Omental fat pad (tissue), 4 donors: Measurements from ENCODE around the gene FSTL4. TPM values are rescaled to one million over a fixed set of nuclear protein-coding genes. Genes with fewer than 3 reads are reported as not detected.

Source experiments
- ATAC-seq: fragments of 150-250 bp; one replicate; pipeline ENCODE4 v1.9.1; 2016; ENCODE audit warnings: mild to moderate bottlenecking, moderate library complexity; ENCODE audit not compliant: low FRiP score
- DNase-seq: peaks from one replicate; pipeline ENCODE4 v3.0.0-alpha.2; 2019; ENCODE audit warnings: low spot score
- total RNA-seq, 4 donors: library from RNA; depleted of rRNA; stranded (reverse); fragments of >200 nt; gene quantifications; one replicate each; pipeline ENCODE4 v1.1.0, GENCODE V29; 2016
- TF ChIP-seq, protein P1 (sequence below), 3 donors: fragments of 450-650 bp; IDR thresholded peaks; one replicate each; pipeline ENCODE4 v1.5.1; 2016 to 2017; ENCODE audit warnings: antibody characterized with exemption in 3 of 3, mild to moderate bottlenecking in 3 of 3, moderate library complexity in 2 of 3

FSTL4 gene
- total RNA-seq, 4 donors from 2014 or later, result 0.32 TPM; not detected in 3

DNA sequence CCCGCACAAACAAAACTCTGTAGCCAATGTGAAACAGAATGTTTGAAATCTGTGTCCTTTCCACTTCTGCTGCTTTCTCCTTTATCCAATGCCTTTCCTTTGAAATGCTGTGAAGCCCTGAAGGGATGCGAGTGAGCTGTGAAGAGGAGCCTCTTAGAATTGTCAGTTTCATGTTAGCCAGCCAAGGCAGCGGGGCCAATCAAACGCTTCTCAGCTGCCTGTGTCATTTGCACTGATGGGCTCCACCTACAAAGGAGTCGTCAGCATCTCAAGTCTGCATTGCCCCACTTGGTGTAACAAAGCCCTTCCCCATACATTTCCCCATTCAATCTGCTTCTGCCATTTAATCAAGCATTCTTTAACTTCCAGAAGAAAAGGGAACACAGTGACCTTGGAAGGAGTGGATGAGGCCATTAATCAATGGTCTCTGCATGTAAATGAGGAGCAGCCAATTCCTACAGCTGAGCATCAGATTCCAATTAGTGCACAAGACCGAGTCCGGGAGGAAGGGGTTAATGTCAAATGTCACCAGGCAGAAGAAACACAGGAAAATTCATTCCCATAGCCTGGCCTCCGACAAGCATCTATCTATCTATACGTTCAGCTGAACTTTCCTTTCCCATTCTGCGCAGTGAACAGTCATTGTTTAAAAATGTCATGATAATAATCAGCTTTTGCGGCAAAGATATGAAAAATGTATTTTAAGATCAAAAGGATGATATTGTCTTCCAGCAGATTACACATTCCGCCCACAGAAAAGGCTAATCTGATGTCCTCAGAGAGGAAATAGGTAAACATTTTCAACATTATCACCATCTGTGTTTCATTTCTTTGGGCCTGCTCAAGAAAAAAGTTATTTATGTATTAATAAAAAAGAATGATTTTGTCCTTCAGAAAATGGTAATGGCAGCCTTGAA, 154.6 kb downstream of the FSTL4 start:
- DNase-seq (no peak), ATAC-seq (no peak)
- TF ChIP-seq, protein P1, sequence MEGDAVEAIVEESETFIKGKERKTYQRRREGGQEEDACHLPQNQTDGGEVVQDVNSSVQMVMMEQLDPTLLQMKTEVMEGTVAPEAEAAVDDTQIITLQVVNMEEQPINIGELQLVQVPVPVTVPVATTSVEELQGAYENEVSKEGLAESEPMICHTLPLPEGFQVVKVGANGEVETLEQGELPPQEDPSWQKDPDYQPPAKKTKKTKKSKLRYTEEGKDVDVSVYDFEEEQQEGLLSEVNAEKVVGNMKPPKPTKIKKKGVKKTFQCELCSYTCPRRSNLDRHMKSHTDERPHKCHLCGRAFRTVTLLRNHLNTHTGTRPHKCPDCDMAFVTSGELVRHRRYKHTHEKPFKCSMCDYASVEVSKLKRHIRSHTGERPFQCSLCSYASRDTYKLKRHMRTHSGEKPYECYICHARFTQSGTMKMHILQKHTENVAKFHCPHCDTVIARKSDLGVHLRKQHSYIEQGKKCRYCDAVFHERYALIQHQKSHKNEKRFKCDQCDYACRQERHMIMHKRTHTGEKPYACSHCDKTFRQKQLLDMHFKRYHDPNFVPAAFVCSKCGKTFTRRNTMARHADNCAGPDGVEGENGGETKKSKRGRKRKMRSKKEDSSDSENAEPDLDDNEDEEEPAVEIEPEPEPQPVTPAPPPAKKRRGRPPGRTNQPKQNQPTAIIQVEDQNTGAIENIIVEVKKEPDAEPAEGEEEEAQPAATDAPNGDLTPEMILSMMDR (IDR thresholded peaks at IDR 0.05), result no peak

DNA sequence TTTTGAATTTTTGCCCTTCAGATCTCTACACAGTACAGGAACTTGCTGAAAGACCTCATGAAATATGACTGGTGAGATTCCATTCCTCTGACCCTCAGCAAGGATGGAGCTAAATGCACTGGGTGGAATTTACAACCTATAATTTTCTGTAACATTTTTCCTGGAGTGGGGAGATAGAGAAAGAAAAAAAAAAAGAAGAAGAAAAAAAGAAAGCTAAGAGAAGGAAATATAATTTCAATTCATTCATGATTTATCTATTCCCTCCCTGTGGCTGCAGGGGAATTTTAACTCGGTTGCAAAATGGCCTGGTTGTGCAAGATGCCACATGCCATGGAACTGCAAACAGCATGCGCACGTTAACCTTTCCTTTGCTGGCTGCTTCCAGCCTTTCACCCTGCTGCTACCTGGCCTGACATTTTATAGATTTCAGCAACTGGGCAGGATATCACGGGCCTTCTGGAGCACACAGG, 155.4 kb downstream of the FSTL4 start:
- no peak for ATAC-seq
- TF ChIP-seq, protein P1 (IDR thresholded peaks at IDR 0.05), result no peak
- DNase-seq, result no peak

DNA sequence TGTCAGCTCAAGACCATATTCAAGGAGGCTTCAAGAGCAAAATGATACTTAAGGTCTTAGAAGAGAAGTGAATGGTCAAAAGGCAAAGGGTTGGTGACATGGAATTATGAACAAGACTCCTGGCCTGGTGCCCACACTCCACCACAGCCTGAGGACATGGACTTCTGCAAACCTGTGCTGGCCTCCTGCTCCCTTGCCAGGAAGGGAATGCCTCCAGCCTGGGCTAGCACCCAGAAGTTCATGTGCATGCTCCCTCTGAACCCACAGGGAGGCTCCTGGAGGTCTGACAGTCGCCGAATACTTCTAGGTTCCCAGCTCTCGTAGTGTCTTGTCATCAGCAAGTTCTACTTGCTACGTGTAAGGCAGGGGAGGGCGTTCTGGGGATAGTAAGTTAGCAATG, 156.7 kb downstream of the FSTL4 start:
- ATAC-seq, result no peak
- TF ChIP-seq, protein P1 (IDR thresholded peaks at IDR 0.05), result no peak
- DNase-seq, result no peak

DNA sequence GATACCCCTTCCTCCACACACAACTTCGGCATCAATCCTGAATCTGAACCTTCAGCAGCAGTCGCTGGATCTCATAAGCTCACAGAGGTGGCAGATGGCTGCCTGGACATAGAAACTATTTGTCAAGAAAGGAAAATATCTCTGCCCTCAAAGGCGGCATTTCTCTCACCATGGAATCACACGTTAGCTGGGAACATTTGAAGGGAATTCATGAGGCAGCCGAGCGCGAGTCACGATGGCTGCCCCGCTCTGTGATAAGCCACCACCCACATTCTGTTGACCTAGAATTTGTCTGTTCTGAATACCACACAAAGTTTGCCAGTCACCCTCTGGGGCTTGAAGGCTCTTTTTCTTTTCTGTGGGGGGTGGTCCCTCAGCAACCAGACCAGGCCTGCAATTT, 157.9 kb downstream of the FSTL4 start:
- ATAC-seq, result no peak
- TF ChIP-seq, protein P1 (IDR thresholded peaks at IDR 0.05), result no peak
- DNase-seq, result no peak

DNA sequence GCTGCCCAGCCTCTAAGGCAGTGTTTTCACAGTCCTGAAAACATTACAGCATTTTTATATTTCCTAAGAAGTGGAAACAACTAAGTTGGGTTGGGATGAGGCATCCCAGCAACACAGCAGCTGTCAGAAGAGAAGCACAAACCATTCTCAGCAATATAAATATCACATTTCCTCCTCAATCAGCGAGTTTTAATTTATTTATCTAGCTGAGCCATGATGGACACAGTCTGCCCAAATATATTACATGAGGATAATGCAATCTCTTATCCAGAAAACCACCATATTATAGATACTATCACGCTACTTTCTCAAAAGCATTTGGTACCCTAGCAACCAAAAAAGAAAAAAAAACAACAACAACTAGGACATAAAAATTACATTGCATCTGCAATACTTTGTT, 158.5 kb downstream of the FSTL4 start:
- ATAC-seq, result no peak
- TF ChIP-seq, protein P1 (IDR thresholded peaks at IDR 0.05), result no peak
- DNase-seq, result no peak

DNA sequence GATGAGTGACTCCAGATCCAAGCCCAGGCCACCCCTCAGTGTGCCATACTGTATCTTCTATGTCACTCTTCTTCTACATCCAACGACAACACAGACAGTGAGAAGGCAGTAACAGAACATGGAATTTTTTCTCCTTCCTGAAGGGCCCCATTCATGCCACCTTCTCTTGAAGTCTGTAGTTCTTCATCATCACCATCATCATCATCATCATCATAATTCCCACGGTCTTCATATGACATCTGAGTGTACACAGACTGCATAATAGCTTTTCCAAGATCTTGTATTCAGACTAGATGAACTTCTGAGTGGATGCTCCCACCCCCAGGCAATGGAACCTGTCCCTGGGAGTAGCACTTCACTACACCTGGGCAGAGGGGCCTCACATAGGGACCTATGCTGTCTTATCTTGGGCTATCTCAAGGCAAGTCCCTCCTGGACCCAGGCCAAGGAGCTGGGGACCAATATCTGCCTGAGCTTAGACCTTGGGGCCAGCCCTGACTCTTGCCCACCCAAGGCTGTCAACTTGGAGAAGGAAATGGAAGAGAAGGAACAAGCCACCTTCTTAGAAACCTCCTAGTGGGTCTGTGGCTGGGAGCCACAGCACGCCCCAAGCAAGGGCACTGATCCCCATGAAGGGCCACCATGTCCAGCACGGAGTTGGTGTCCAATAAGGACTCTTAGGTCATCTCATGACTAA, 159.1 kb downstream of the FSTL4 start:
- DNase-seq, result no peak
- ATAC-seq, result no peak
- TF ChIP-seq, protein P1 (IDR thresholded peaks at IDR 0.05), result no peak
